Stimulated activated CD4-positive, alpha-beta T cell treated with anti-CD3 and anti-CD28 coated beads, Interleukin-2, amount 100 ng/mL, for 4 hours (primary cell): Measurements from ENCODE around the gene RAB11FIP3.
"Not testable (repeated sequence)": the region's sequence is repeated elsewhere in the genome, so short reads cannot be mapped to it uniquely, and the experiment has no call there.

ENCODE experiments used
- DNase-seq: peaks from one replicate; pipeline ENCODE4 v3.0.0-alpha.2; 2020; ENCODE audit warnings: low read depth

RAB11FIP3 gene

GRCh38 chr16:494676-495075, 69.2 kb downstream of the RAB11FIP3 start:
- DNase-seq = not testable (repeated sequence)

- DNase-seq = no peak
These were observed 69.8 kb downstream of the RAB11FIP3 start for GRCh38 chr16:495127-495748.

- DNase-seq = no peak
These were observed 70.8 kb downstream of the RAB11FIP3 start for GRCh38 chr16:496097-496886.

- no peak for DNase-seq
These were observed 71.8 kb downstream of the RAB11FIP3 start for GRCh38 chr16:497258-497657.

- no peak for DNase-seq
These were observed 74.5 kb downstream of the RAB11FIP3 start for GRCh38 chr16:499924-500323.

- no peak for DNase-seq
These were observed 75.3 kb downstream of the RAB11FIP3 start for GRCh38 chr16:500709-501108.

- no peak for DNase-seq
These were observed 76.9 kb downstream of the RAB11FIP3 start for GRCh38 chr16:502179-502943.

GRCh38 chr16:503150-504071, 78.0 kb downstream of the RAB11FIP3 start:
- no peak for DNase-seq

GRCh38 chr16:505479-506245, 80.2 kb downstream of the RAB11FIP3 start:
- DNase-seq = no peak

GRCh38 chr16:506246-506546, 80.7 kb downstream of the RAB11FIP3 start:
- no peak for DNase-seq

GRCh38 chr16:507527-507926, 82.1 kb downstream of the RAB11FIP3 start:
- not testable (repeated sequence) for DNase-seq

- no peak for DNase-seq
These were observed 82.5 kb downstream of the RAB11FIP3 start for GRCh38 chr16:507996-508395.

- DNase-seq = no peak
These were observed 83.7 kb downstream of the RAB11FIP3 start for GRCh38 chr16:508884-509736.

- no peak for DNase-seq
These were observed 84.8 kb downstream of the RAB11FIP3 start for GRCh38 chr16:510066-510825.

- no peak for DNase-seq
These were observed 87.4 kb downstream of the RAB11FIP3 start for GRCh38 chr16:512802-513201.

GRCh38 chr16:513950-514349, 88.5 kb downstream of the RAB11FIP3 start:
- no peak for DNase-seq

GRCh38 chr16:515175-515938, 89.9 kb downstream of the RAB11FIP3 start:
- no peak for DNase-seq

- no peak for DNase-seq
These were observed 90.4 kb downstream of the RAB11FIP3 start for GRCh38 chr16:515939-516226.

- no peak for DNase-seq
These were observed 90.9 kb downstream of the RAB11FIP3 start for GRCh38 chr16:516301-516700.
